Measurements from ENCODE around the gene COL4A2. TPM values are rescaled to one million over a fixed set of nuclear protein-coding genes. Genes with fewer than 3 reads are reported as not detected.

The COL4A2 gene
- polyA plus RNA-seq, 1 experiment, result 208 TPM

GRCh38 chr13:110477706-110478245 lies 170.7 kb downstream of the COL4A2 start:
- no peak overlapping the region for H3K4me3 ChIP-seq (ENCODE audit: low read depth, low read length)
- no peak for TF ChIP-seq CTCF (IDR thresholded peaks at IDR 0.05; ENCODE audit: low read depth, low read length)
- DNase-seq (ENCODE audit: low read depth, low spot score), result no peak
- POLR2A ChIA-PET, result no interaction called here
- H3K9me3 ChIP-seq (ENCODE audit: control insufficient read depth, insufficient read depth, low read length), result no peaks in the 10 kb centered on the region
- CTCF ChIA-PET, result interaction anchor here (1.5 kb wide), 1 partner anchor 22 kb away, joined by 4 read pairs; no protein-coding TSS in a partner anchor
- H3K27me3 ChIP-seq (ENCODE audit: control insufficient read depth, insufficient read depth, low read length), result no peaks in the 10 kb centered on the region
- no peak overlapping the region for H3K27ac ChIP-seq (ENCODE audit: low read depth, low read length)

GRCh38 chr13:110478405-110479214 lies 171.5 kb downstream of the COL4A2 start:
- Histone ChIP-seq H3K27ac (ENCODE audit: low read depth, low read length) (no peak overlapping the region), H3K9me3 (ENCODE audit: control insufficient read depth, insufficient read depth, low read length) (no peaks in the 10 kb centered on the region), H3K4me3 (ENCODE audit: low read depth, low read length) (no peak overlapping the region), H3K27me3 (ENCODE audit: control insufficient read depth, insufficient read depth, low read length) (no peaks in the 10 kb centered on the region)
- ChIA-PET CTCF (interaction anchor here (1.5 kb wide), 1 partner anchor 23 kb away, joined by 4 read pairs; no protein-coding TSS in a partner anchor), POLR2A (no interaction called here)
- no peak for DNase-seq (ENCODE audit: low read depth, low spot score)
- TF ChIP-seq CTCF (IDR thresholded peaks at IDR 0.05; ENCODE audit: low read depth, low read length), result no peak

GRCh38 chr13:110479215-110479545 lies 172.1 kb downstream of the COL4A2 start:
- ChIA-PET CTCF (interaction anchor here (1.5 kb wide), 1 partner anchor 23 kb away, joined by 4 read pairs; no protein-coding TSS in a partner anchor), POLR2A (no interaction called here)
- no peak for TF ChIP-seq CTCF (IDR thresholded peaks at IDR 0.05; ENCODE audit: low read depth, low read length)
- H3K27ac ChIP-seq (ENCODE audit: low read depth, low read length), result no peak overlapping the region
- no peak overlapping the region for H3K4me3 ChIP-seq (ENCODE audit: low read depth, low read length)
- H3K9me3 ChIP-seq (ENCODE audit: control insufficient read depth, insufficient read depth, low read length), result no peaks in the 10 kb centered on the region
- no peak for DNase-seq (ENCODE audit: low read depth, low spot score)
- H3K27me3 ChIP-seq (ENCODE audit: control insufficient read depth, insufficient read depth, low read length), result no peaks in the 10 kb centered on the region

GRCh38 chr13:110479648-110480047 lies 172.6 kb downstream of the COL4A2 start:
- POLR2A ChIA-PET, result no interaction called here
- no peak for TF ChIP-seq CTCF (IDR thresholded peaks at IDR 0.05; ENCODE audit: low read depth, low read length)
- H3K27ac ChIP-seq (ENCODE audit: low read depth, low read length), result no peak overlapping the region
- DNase-seq (ENCODE audit: low read depth, low spot score), result no peak
- H3K9me3 ChIP-seq (ENCODE audit: control insufficient read depth, insufficient read depth, low read length), result no peaks in the 10 kb centered on the region
- CTCF ChIA-PET, result interaction anchor here (1.5 kb wide), 1 partner anchor 24 kb away, joined by 4 read pairs; no protein-coding TSS in a partner anchor
- H3K4me3 ChIP-seq (ENCODE audit: low read depth, low read length), result no peak overlapping the region
- H3K27me3 ChIP-seq (ENCODE audit: control insufficient read depth, insufficient read depth, low read length), result no peaks in the 10 kb centered on the region

- CTCF ChIA-PET, result no interaction called here
- TF ChIP-seq CTCF (IDR thresholded peaks at IDR 0.05; ENCODE audit: low read depth, low read length), result no peak
Observed at GRCh38 chr13:110480161-110480560, 173.1 kb downstream of the COL4A2 start.

More at GRCh38 chr13:110480161-110480560, 173.1 kb downstream of the COL4A2 start:
- Histone ChIP-seq H3K27me3 (ENCODE audit: control insufficient read depth, insufficient read depth, low read length) (no peaks in the 10 kb centered on the region), H3K27ac (ENCODE audit: low read depth, low read length) (no peak overlapping the region), H3K4me3 (ENCODE audit: low read depth, low read length) (no peak overlapping the region), H3K9me3 (ENCODE audit: control insufficient read depth, insufficient read depth, low read length) (no peaks in the 10 kb centered on the region)
- POLR2A ChIA-PET, result no interaction called here
- no peak for DNase-seq (ENCODE audit: low read depth, low spot score)
